GM12878 (cell line): ENCODE data around the gene TSPO2. TPM values are rescaled to one million over a fixed set of nuclear protein-coding genes. Genes with fewer than 3 reads are reported as not detected.

Experiments
- FOXM1 ChIP-seq: IDR thresholded peaks from 2 replicates; pipeline ENCODE4 v1.6.1; 2012; ENCODE audit warnings: low read depth, mild to moderate bottlenecking, inconsistent platforms, low read length, moderate library complexity
- SIN3A ChIP-seq: IDR thresholded peaks from 2 replicates; pipeline ENCODE4 v1.6.1; 2012; ENCODE audit warnings: low read depth, low read length, improper control_type of control experiment
- polyA plus RNA-seq, 11 experiments: library from polyadenylated mRNA; depleted of rRNA in 4 of 11; unstranded in 6 of 11; stranded (reverse) in 5 of 11; fragments of >200 nt; fragmentation: Nextera tagmentation in 4 of 11; fragmentation: Illumina TruSeq in 1 of 11; extraction: Ambion mirVana in 4 of 11; extraction: Trizol in 1 of 11; gene quantifications; 1 replicate in 1 of 11; 2 replicates in 10 of 11; pipeline versions ENCODE4 v1.2.1 to v1.2.3, GENCODE V29; 2011 to 2016; ENCODE audit warnings: inconsistent platforms in 2 of 11, missing spikeins in 2 of 11, low read depth in 1 of 11
- total RNA-seq, 4 experiments: library from RNA; depleted of rRNA in 3 of 4; stranded (reverse); fragments of >200 nt in 3 of 4; fragmentation: Illumina TruSeq in 1 of 4; extraction: Trizol in 1 of 4; gene quantifications; 2 replicates each; pipeline versions ENCODE4 v1.2.1 to v1.2.3, GENCODE V29; 2013 to 2021
- TF ChIP-seq, protein P1 (sequence below): fragments of 450-650 bp; IDR thresholded peaks from 2 replicates; pipeline ENCODE4 v1.6.1; 2017; ENCODE audit warnings: mild to moderate bottlenecking, moderate library complexity
- TF ChIP-seq, protein P2 (sequence below): IDR thresholded peaks from 2 replicates; pipeline ENCODE4 v1.6.1; 2011; ENCODE audit warnings: low read depth, low read length, improper control_type of control experiment, borderline replicate concordance
- TF ChIP-seq, protein P3 (sequence below): fragments of 450-650 bp; formaldehyde crosslinking; IDR thresholded peaks from 2 replicates; pipeline ENCODE4 v1.5.0; 2022; ENCODE audit warnings: mild to moderate bottlenecking, missing genetic modification characterization

Gene TSPO2
- total and polyA plus RNA-seq, 10 of the 15 experiments (the other 5 are each of a cell fraction or from before 2014, with no cell fraction given): not detected

DNA sequence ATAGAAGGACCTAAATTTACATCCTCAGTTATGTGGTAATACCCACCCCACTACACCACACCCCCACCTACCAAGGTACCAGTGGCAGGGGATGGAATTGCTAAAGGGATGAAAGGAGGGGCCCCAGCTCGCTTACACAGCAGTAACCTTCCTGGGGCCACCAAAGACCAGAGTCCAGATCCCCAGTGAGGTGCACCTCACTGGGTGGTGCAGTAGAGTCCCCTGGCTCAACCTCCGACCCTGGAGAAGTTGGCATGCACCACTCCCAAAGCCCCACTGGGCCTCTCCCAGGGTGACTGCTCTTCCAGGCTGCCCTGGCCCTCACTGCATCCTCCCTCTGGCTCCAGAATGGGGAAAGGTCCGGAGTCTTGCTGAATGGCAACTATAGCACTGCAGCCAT lies 4.1 kb upstream of the TSPO2 start (continued):
- TF ChIP-seq, protein P1, sequence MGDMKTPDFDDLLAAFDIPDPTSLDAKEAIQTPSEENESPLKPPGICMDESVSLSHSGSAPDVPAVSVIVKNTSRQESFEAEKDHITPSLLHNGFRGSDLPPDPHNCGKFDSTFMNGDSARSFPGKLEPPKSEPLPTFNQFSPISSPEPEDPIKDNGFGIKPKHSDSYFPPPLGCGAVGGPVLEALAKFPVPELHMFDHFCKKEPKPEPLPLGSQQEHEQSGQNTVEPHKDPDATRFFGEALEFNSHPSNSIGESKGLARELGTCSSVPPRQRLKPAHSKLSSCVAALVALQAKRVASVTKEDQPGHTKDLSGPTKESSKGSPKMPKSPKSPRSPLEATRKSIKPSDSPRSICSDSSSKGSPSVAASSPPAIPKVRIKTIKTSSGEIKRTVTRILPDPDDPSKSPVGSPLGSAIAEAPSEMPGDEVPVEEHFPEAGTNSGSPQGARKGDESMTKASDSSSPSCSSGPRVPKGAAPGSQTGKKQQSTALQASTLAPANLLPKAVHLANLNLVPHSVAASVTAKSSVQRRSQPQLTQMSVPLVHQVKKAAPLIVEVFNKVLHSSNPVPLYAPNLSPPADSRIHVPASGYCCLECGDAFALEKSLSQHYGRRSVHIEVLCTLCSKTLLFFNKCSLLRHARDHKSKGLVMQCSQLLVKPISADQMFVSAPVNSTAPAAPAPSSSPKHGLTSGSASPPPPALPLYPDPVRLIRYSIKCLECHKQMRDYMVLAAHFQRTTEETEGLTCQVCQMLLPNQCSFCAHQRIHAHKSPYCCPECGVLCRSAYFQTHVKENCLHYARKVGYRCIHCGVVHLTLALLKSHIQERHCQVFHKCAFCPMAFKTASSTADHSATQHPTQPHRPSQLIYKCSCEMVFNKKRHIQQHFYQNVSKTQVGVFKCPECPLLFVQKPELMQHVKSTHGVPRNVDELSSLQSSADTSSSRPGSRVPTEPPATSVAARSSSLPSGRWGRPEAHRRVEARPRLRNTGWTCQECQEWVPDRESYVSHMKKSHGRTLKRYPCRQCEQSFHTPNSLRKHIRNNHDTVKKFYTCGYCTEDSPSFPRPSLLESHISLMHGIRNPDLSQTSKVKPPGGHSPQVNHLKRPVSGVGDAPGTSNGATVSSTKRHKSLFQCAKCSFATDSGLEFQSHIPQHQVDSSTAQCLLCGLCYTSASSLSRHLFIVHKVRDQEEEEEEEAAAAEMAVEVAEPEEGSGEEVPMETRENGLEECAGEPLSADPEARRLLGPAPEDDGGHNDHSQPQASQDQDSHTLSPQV: no peak
- TF ChIP-seq, protein P2, sequence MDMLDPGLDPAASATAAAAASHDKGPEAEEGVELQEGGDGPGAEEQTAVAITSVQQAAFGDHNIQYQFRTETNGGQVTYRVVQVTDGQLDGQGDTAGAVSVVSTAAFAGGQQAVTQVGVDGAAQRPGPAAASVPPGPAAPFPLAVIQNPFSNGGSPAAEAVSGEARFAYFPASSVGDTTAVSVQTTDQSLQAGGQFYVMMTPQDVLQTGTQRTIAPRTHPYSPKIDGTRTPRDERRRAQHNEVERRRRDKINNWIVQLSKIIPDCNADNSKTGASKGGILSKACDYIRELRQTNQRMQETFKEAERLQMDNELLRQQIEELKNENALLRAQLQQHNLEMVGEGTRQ: no peak
- TF ChIP-seq FOXM1 (no peak), SIN3A (no peak)
- TF ChIP-seq, protein P3, sequence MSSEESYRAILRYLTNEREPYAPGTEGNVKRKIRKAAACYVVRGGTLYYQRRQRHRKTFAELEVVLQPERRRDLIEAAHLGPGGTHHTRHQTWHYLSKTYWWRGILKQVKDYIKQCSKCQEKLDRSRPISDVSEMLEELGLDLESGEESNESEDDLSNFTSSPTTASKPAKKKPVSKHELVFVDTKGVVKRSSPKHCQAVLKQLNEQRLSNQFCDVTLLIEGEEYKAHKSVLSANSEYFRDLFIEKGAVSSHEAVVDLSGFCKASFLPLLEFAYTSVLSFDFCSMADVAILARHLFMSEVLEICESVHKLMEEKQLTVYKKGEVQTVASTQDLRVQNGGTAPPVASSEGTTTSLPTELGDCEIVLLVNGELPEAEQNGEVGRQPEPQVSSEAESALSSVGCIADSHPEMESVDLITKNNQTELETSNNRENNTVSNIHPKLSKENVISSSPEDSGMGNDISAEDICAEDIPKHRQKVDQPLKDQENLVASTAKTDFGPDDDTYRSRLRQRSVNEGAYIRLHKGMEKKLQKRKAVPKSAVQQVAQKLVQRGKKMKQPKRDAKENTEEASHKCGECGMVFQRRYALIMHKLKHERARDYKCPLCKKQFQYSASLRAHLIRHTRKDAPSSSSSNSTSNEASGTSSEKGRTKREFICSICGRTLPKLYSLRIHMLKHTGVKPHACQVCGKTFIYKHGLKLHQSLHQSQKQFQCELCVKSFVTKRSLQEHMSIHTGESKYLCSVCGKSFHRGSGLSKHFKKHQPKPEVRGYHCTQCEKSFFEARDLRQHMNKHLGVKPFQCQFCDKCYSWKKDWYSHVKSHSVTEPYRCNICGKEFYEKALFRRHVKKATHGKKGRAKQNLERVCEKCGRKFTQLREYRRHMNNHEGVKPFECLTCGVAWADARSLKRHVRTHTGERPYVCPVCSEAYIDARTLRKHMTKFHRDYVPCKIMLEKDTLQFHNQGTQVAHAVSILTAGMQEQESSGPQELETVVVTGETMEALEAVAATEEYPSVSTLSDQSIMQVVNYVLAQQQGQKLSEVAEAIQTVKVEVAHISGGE (CRISPR knock-in tag): no peak
